ENCODE measurements around the gene SEL1L2.

- TF ChIP-seq CTCF (IDR thresholded peaks at IDR 0.05) (no peak), POLR2A (IDR thresholded peaks at IDR 0.05) (no peak)
These were observed 30.3 kb downstream of the SEL1L2 start for GRCh38 chr20:13960119-13960518.
